ENCODE results near the gene ACSS3.

- TF ChIP-seq EP300 (IDR thresholded peaks at IDR 0.05) = no peak
- TF ChIP-seq, protein P1, sequence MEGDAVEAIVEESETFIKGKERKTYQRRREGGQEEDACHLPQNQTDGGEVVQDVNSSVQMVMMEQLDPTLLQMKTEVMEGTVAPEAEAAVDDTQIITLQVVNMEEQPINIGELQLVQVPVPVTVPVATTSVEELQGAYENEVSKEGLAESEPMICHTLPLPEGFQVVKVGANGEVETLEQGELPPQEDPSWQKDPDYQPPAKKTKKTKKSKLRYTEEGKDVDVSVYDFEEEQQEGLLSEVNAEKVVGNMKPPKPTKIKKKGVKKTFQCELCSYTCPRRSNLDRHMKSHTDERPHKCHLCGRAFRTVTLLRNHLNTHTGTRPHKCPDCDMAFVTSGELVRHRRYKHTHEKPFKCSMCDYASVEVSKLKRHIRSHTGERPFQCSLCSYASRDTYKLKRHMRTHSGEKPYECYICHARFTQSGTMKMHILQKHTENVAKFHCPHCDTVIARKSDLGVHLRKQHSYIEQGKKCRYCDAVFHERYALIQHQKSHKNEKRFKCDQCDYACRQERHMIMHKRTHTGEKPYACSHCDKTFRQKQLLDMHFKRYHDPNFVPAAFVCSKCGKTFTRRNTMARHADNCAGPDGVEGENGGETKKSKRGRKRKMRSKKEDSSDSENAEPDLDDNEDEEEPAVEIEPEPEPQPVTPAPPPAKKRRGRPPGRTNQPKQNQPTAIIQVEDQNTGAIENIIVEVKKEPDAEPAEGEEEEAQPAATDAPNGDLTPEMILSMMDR (IDR thresholded peaks at IDR 0.05) = peak in 2 of 3 donors; percentile 13 to 42
Measured at GRCh38 chr12:81257947-81258551, 180.2 kb downstream of the ACSS3 start.

Measured in ovary (tissue), 3 donors.